Suprapubic skin (tissue), 3 donors: ENCODE results near the gene NRARP.

Experiments
- CTCF ChIP-seq, 2 donors: fragments of 200-600 bp in 1 of 2; fragments of 450-650 bp in 1 of 2; sonication (generic) in 1 of 2; IDR thresholded peaks; one replicate each; pipeline ENCODE4 v1.5.1; 2016 to 2019; ENCODE audit warnings: antibody characterized with exemption in 2 of 2, mild to moderate bottlenecking in 1 of 2, moderate library complexity in 1 of 2
- POLR2AphosphoS5 ChIP-seq, 3 donors: sonication (generic); formaldehyde crosslinking; IDR thresholded peaks; one replicate each; pipeline ENCODE4 v1.6.1; 2017; ENCODE audit warnings: antibody characterized with exemption in 3 of 3

GRCh38 chr9:137250329-137251193 is 51.5 kb downstream of the NRARP start:
- TF ChIP-seq CTCF (IDR thresholded peaks at IDR 0.05) (no peak), POLR2AphosphoS5 (IDR thresholded peaks at IDR 0.05) (no peak)
